ENCODE results near the gene TKTL2. TPM values are rescaled to one million over a fixed set of nuclear protein-coding genes. Genes with fewer than 3 reads are reported as not detected.

TKTL2 gene
- total RNA-seq, 2 experiments from 2014 or later = not detected

DNA sequence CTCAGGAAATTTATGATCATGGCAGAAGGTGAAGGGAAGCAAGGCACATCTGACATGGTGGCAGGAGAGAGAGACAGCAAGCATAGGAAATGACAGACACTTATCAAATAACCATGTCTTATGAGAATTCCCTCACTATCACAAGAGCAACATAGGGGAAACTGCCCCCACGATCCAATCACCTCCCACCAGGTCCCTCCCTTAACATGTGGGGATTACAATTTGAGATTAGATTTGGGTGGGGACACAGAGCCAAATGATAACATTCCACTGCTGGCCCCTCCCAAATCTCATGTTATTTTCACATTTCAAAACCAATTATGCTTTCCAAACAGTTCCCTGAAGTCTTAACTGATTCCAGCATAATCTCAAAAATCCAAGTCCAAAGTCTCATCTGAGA is 12.8 kb upstream of the TKTL2 start:
- POLR2A ChIA-PET = interaction anchor here (1.0 kb wide), 1 partner anchor 8 kb away, joined by 4 read pairs; the partner anchor contains the start of gene TMA16
- intact Hi-C loops (cut with micrococcal nuclease) = no loop called here
- H3K27ac Mint-ChIP-seq = no peak overlapping the region
- H3K4me1 Mint-ChIP-seq (ENCODE audit: low read depth) = no peaks in the 10 kb centered on the region
- no peaks in the 10 kb centered on the region for H3K36me3 Mint-ChIP-seq (ENCODE audit: low read depth)
- CTCF ChIA-PET = interaction anchor here (0.8 to 3.3 kb wide), 10 partner anchors 10 to 1246 kb away, joined by 3 to 48 read pairs (median 3); no protein-coding TSS in a partner anchor
- H3K4me3 Mint-ChIP-seq = no peak overlapping the region
- DNase-seq (no peak), ATAC-seq (no peak)
- TF ChIP-seq CTCF (IDR thresholded peaks at IDR 0.05) = no peak
- peaks cover 5% of the 10 kb centered on the region for H3K27me3 Mint-ChIP-seq
- no peaks in the 10 kb centered on the region for H3K9me3 Mint-ChIP-seq

- CTCF ChIA-PET = interaction anchor here (0.8 to 3.3 kb wide), 15 partner anchors 9 to 1248 kb away, joined by 3 to 48 read pairs (median 3); partner anchors contain the start of gene TMA16
- H3K36me3 Mint-ChIP-seq (ENCODE audit: low read depth) = no peaks in the 10 kb centered on the region
- TF ChIP-seq CTCF (IDR thresholded peaks at IDR 0.05) = no peak
- intact Hi-C loops (cut with micrococcal nuclease) = loop anchor here (2.0 kb wide), 1 partner anchor 59 kb away; no protein-coding TSS in a partner anchor
- POLR2A ChIA-PET = interaction anchor here (1.0 kb wide), 1 partner anchor 9 kb away, joined by 4 read pairs; the partner anchor contains the start of gene TMA16
- DNase-seq = no peak
- H3K27ac Mint-ChIP-seq = no peak overlapping the region
- H3K4me1 Mint-ChIP-seq (ENCODE audit: low read depth) = no peaks in the 10 kb centered on the region
- no peaks in the 10 kb centered on the region for H3K9me3 Mint-ChIP-seq
- H3K27me3 Mint-ChIP-seq = peaks cover 5% of the 10 kb centered on the region
- no peak for ATAC-seq
- H3K4me3 Mint-ChIP-seq = no peak overlapping the region
Measured at GRCh38 chr4:163485589-163485988, 12.0 kb upstream of the TKTL2 start.

DNA sequence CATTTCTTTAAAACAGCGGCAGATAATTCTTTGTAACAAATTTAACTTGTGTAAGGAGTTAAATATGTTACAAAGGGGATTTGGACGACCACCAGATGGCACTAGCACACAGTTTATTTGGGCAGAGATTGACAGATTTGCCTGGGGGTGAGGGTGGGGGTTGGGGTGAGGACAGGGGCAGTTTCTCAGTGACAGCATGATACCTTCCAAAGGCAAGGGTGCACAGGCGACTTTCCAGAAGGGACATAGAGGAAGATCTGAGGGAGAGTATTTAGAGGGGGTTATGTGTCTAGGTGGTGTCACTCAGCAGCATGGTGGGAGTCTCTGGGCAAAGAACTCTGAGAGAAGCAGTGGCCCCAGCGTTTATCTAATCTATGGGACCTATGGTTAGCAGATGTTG is 11.4 kb upstream of the TKTL2 start:
- CTCF ChIA-PET = interaction anchor here (0.6 to 3.3 kb wide), 14 partner anchors 9 to 314 kb away, joined by 3 to 48 read pairs (median 3); partner anchors contain the start of genes TKTL2 and TMA16
- H3K36me3 Mint-ChIP-seq (ENCODE audit: low read depth) = no peaks in the 10 kb centered on the region
- H3K4me3 Mint-ChIP-seq = no peak overlapping the region
- intact Hi-C loops (cut with micrococcal nuclease) = loop anchor here (2.0 to 5.0 kb wide), 2 partner anchors 60 to 197 kb away; no protein-coding TSS in a partner anchor
- no peaks in the 10 kb centered on the region for H3K9me3 Mint-ChIP-seq
- ATAC-seq = peak; percentile 71
- H3K27me3 Mint-ChIP-seq = peaks cover 7% of the 10 kb centered on the region
- DNase-seq = peak; percentile 77
- POLR2A ChIA-PET = no interaction called here
- TF ChIP-seq CTCF (IDR thresholded peaks at IDR 0.05) = peak; percentile 74
- no peaks in the 10 kb centered on the region for H3K4me1 Mint-ChIP-seq (ENCODE audit: low read depth)
- H3K27ac Mint-ChIP-seq = no peak overlapping the region

DNA sequence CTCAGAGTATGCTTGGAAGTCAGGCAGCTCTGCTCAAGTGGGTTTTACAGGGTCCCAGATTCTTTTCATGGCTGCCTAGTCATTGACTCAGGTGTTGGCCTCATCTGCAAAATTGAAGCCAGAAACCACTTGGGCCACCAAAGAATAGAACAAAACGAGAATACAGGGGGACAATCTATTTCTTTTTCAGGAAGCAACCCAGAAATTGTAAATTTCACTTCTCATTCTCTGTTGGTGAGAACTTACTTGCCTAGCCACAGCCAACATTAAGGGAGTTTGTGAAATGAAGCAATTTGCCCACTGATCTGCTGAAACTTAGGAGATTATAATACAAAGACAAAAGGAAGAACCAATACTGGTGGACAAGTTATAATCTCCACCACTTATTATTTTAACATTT is 8.6 kb upstream of the TKTL2 start:
- no peaks in the 10 kb centered on the region for H3K9me3 Mint-ChIP-seq
- intact Hi-C loops (cut with micrococcal nuclease) = loop anchor here (5.0 kb wide), 1 partner anchor 200 kb away; no protein-coding TSS in a partner anchor
- no peak for ATAC-seq
- no peaks in the 10 kb centered on the region for H3K4me1 Mint-ChIP-seq (ENCODE audit: low read depth)
- ChIA-PET CTCF (interaction anchor here (3.5 kb wide), 1 partner anchor 67 kb away, joined by 29 read pairs; no protein-coding TSS in a partner anchor), POLR2A (no interaction called here)
- no peak overlapping the region for H3K4me3 Mint-ChIP-seq
- H3K27me3 Mint-ChIP-seq = peaks cover 1% of the 10 kb centered on the region
- DNase-seq = no peak
- no peaks in the 10 kb centered on the region for H3K36me3 Mint-ChIP-seq (ENCODE audit: low read depth)
- H3K27ac Mint-ChIP-seq = no peak overlapping the region
- TF ChIP-seq CTCF (IDR thresholded peaks at IDR 0.05) = no peak

DNA sequence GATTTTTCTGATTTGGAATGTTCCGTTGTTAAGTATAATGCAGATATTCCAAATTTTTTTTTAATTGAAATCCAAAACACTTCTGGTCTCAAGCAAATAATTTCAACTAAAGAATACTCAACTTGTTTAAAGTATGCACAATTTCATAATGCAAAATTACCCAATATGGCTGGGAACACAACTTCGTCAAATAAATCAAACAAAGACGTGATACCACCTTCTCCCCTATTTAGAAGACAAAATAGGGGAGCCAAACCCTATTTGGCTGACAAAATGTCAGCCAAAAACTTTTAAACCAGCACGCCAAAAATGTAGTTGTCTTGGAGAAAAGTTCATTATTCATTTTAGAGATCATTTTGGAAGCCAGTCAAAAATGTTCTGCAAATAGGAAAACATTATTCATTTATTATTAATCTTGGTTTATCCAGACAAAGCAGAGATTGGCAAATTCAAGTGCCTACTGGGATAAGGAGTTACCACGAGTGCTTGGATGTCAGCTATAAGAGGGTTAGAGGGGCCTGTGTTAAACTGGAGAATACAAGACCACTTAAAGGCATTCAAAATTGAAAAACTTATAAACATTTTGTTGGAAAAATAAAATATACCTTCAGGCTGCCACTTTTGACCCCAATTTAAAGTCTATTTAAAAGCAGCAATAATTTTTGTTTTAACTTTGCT is 3.3 kb upstream of the TKTL2 start:
- H3K4me1 Mint-ChIP-seq (ENCODE audit: low read depth) = no peaks in the 10 kb centered on the region
- H3K4me3 Mint-ChIP-seq = no peak overlapping the region
- ATAC-seq (no peak), DNase-seq (no peak)
- H3K9me3 Mint-ChIP-seq = no peaks in the 10 kb centered on the region
- intact Hi-C loops (cut with micrococcal nuclease) = no loop called here
- no peaks in the 10 kb centered on the region for H3K36me3 Mint-ChIP-seq (ENCODE audit: low read depth)
- POLR2A ChIA-PET = no interaction called here
- CTCF ChIA-PET = interaction anchor here (1.2 to 1.8 kb wide), 3 partner anchors 9 to 73 kb away, joined by 3 to 9 read pairs (median 5); no protein-coding TSS in a partner anchor
- H3K27ac Mint-ChIP-seq = no peak overlapping the region
- no peak for TF ChIP-seq CTCF (IDR thresholded peaks at IDR 0.05)
- H3K27me3 Mint-ChIP-seq = peaks cover 6% of the 10 kb centered on the region
